Fibroblast of lung (primary cell): ENCODE data around the gene ADAMTS14. TPM values are rescaled to one million over a fixed set of nuclear protein-coding genes. Genes with fewer than 3 reads are reported as not detected.
A peak's percentile ranks its signal among the peaks of the same experiment; 100 is the strongest.

ENCODE experiments used
- DNase-seq, 2 donors: peaks; one replicate each; pipeline versions ENCODE4 v3.0.0 to v3.0.0-alpha.2; 2010; ENCODE audit warnings: low read depth in 2 of 2
- H2AFZ ChIP-seq: 2 replicates; pipeline ENCODE4 v1.5.1; 2012; ENCODE audit warnings: low read length, control low read depth, inconsistent platforms
- H3K27ac ChIP-seq: 2 replicates; pipeline ENCODE4 v1.5.1; 2011; ENCODE audit warnings: low read length, control low read depth; ENCODE audit not compliant: insufficient read depth
- H3K27me3 ChIP-seq: 2 replicates; pipeline ENCODE4 v1.5.1; 2011; ENCODE audit warnings: mild to moderate bottlenecking, low read length; ENCODE audit not compliant: control insufficient read depth, insufficient read depth
- H3K36me3 ChIP-seq: 2 replicates; pipeline ENCODE4 v1.5.1; 2011; ENCODE audit warnings: low read length; ENCODE audit not compliant: control insufficient read depth, insufficient read depth
- H3K4me1 ChIP-seq: 2 replicates; pipeline ENCODE4 v1.5.1; 2011; ENCODE audit warnings: low read length; ENCODE audit not compliant: control insufficient read depth, insufficient read depth; ENCODE audit errors: extremely low read depth
- H3K4me2 ChIP-seq: 2 replicates; pipeline ENCODE4 v1.5.1; 2011; ENCODE audit warnings: low read length, control low read depth; ENCODE audit not compliant: insufficient read depth; ENCODE audit errors: extremely low read depth
- H3K4me3 ChIP-seq, 4 experiments: fragments of 200-600 bp in 1 of 4; sonication (generic) in 1 of 4; replicated peaks in 1 of 4; 2 replicates each; pipeline ENCODE4 v1.5.1; 2011 to 2016; ENCODE audit warnings: low read length in 4 of 4, low read depth in 3 of 4, mild to moderate bottlenecking in 3 of 4, control low read depth in 2 of 4, inconsistent platforms in 1 of 4, mixed read lengths in 1 of 4; ENCODE audit not compliant: insufficient read depth in 1 of 4; ENCODE audit errors: control extremely low read depth in 1 of 4
- H3K79me2 ChIP-seq: 2 replicates; pipeline ENCODE4 v1.5.1; 2012; ENCODE audit warnings: mild to moderate bottlenecking, low read length, inconsistent platforms; ENCODE audit not compliant: control insufficient read depth, insufficient read depth
- H3K9ac ChIP-seq: 2 replicates; pipeline ENCODE4 v1.5.1; 2011; ENCODE audit warnings: mild to moderate bottlenecking, low read length, control low read depth; ENCODE audit not compliant: insufficient read depth
- H3K9me3 ChIP-seq: 2 replicates; pipeline ENCODE4 v1.5.1; 2012; ENCODE audit warnings: low read depth, low read length; ENCODE audit not compliant: control insufficient read depth, insufficient read depth
- H4K20me1 ChIP-seq: 2 replicates; pipeline ENCODE4 v1.5.1; 2011; ENCODE audit warnings: low read length; ENCODE audit not compliant: control insufficient read depth, insufficient read depth; ENCODE audit errors: extremely low read depth
- CTCF ChIP-seq, 2 donors: IDR thresholded peaks in 1 of 2; conservative IDR thresholded peaks in 1 of 2; 1 replicate in 1 of 2; 2 replicates in 1 of 2; pipeline ENCODE4 v1.5.1; 2011 to 2012; ENCODE audit warnings: low read length in 2 of 2, control low read depth in 1 of 2, inconsistent platforms in 1 of 2, low read depth in 1 of 2, mild to moderate bottlenecking in 1 of 2
- EZH2 ChIP-seq: IDR thresholded peaks from 2 replicates; pipeline ENCODE4 v1.5.1; 2012; ENCODE audit warnings: low read length, control low read depth, mild to moderate bottlenecking; ENCODE audit errors: missing control alignments
- polyA plus RNA-seq, 2 donors: library from polyadenylated mRNA; depleted of rRNA in 1 of 2; stranded (reverse) in 1 of 2; unstranded in 1 of 2; fragments of >200 nt; gene quantifications; 2 replicates each; pipeline ENCODE4 v1.2.1, GENCODE V29; 2011 to 2012; ENCODE audit warnings: missing spikeins in 1 of 2
- total RNA-seq: library from RNA; depleted of rRNA; stranded (reverse); fragments of >200 nt; gene quantifications from 2 replicates; pipeline ENCODE4 v1.2.1, GENCODE V29; 2014

The ADAMTS14 gene
- total and polyA plus RNA-seq, 2 donors (not counting 1 experiment from before 2014, with no cell fraction given) = 4.1 to 6.2 TPM

GRCh38 chr10:70761031-70761601 lies 88.8 kb downstream of the ADAMTS14 start:
- peak in 1 of 2 donors; percentile 42 for DNase-seq
- no peaks in the 10 kb centered on the region for H3K36me3 ChIP-seq

GRCh38 chr10:70761727-70762350 lies 89.5 kb downstream of the ADAMTS14 start:
- TF ChIP-seq EZH2 (no peak), CTCF (conservative IDR thresholded peaks at IDR 0.05 in 1 of 2, IDR thresholded peaks at IDR 0.05 in 1 of 2; ENCODE audit: low read depth in 1 of 2, low read length in 2 of 2) (no peak)
- no peaks in the 10 kb centered on the region for H3K36me3 ChIP-seq
- no peak overlapping the region for H2AFZ ChIP-seq
- H3K4me1 ChIP-seq = no peaks in the 10 kb centered on the region
- H3K9me3 ChIP-seq = no peaks in the 10 kb centered on the region
- no peak for DNase-seq
- no peaks in the 10 kb centered on the region for H4K20me1 ChIP-seq
- no peaks in the 10 kb centered on the region for H3K79me2 ChIP-seq
- no peaks in the 10 kb centered on the region for H3K27me3 ChIP-seq
- H3K4me3 ChIP-seq = no peak overlapping the region
- no peak overlapping the region for H3K4me2 ChIP-seq
- H3K9ac ChIP-seq = no peak overlapping the region
- H3K27ac ChIP-seq = no peak overlapping the region

More at GRCh38 chr10:70761031-70761601, 88.8 kb downstream of the ADAMTS14 start:
- H3K79me2 ChIP-seq = no peaks in the 10 kb centered on the region
- no peak overlapping the region for H3K4me2 ChIP-seq
- no peaks in the 10 kb centered on the region for H4K20me1 ChIP-seq
- H3K27ac ChIP-seq = no peak overlapping the region
- no peak overlapping the region for H2AFZ ChIP-seq
- TF ChIP-seq CTCF (conservative IDR thresholded peaks at IDR 0.05 in 1 of 2, IDR thresholded peaks at IDR 0.05 in 1 of 2; ENCODE audit: low read depth in 1 of 2, low read length in 2 of 2) = peak in 1 of 2 donors; percentile 40
- no peak for TF ChIP-seq EZH2
- peaks cover 2% of the 10 kb centered on the region for H3K4me1 ChIP-seq
- H3K9ac ChIP-seq = no peak overlapping the region
- H3K9me3 ChIP-seq = no peaks in the 10 kb centered on the region
- H3K4me3 ChIP-seq = no peak overlapping the region
- H3K27me3 ChIP-seq = no peaks in the 10 kb centered on the region

GRCh38 chr10:70762441-70763175 lies 90.3 kb downstream of the ADAMTS14 start:
- H3K27ac ChIP-seq = no peak overlapping the region
- H4K20me1 ChIP-seq = no peaks in the 10 kb centered on the region
- no peaks in the 10 kb centered on the region for H3K27me3 ChIP-seq
- DNase-seq = no peak
- no peaks in the 10 kb centered on the region for H3K36me3 ChIP-seq
- H3K4me2 ChIP-seq = no peak overlapping the region
- no peaks in the 10 kb centered on the region for H3K4me1 ChIP-seq
- H2AFZ ChIP-seq = no peak overlapping the region
- H3K79me2 ChIP-seq = no peaks in the 10 kb centered on the region
- H3K9ac ChIP-seq = no peak overlapping the region
- TF ChIP-seq CTCF (conservative IDR thresholded peaks at IDR 0.05 in 1 of 2, IDR thresholded peaks at IDR 0.05 in 1 of 2; ENCODE audit: low read depth in 1 of 2, low read length in 2 of 2) = no peak
- TF ChIP-seq EZH2 = no peak
- H3K4me3 ChIP-seq = no peak overlapping the region
- H3K9me3 ChIP-seq = no peaks in the 10 kb centered on the region
